Fibroblast of pulmonary artery (primary cell): ENCODE results near the gene PCDHGA3.
"Not testable (repeated sequence)": the region's sequence is repeated elsewhere in the genome, so short reads cannot be mapped to it uniquely, and the experiment has no call there.

Experiments
- DNase-seq: peaks from one replicate; pipeline ENCODE4 v3.0.0-alpha.2; 2010; ENCODE audit warnings: low read depth
- H3K4me3 ChIP-seq: replicated peaks from 2 replicates; pipeline ENCODE4 v1.5.1; 2011; ENCODE audit warnings: low read depth, mild to moderate bottlenecking, control low read depth, low read length, moderate library complexity
- CTCF ChIP-seq: IDR thresholded peaks from 2 replicates; pipeline ENCODE4 v1.5.1; 2011; ENCODE audit warnings: mild to moderate bottlenecking, control low read depth, low read length, inconsistent platforms; ENCODE audit errors: missing control alignments

The PCDHGA3 gene

GRCh38 chr5:141387557-141388311, 44.1 kb downstream of the PCDHGA3 start, which contains the start of gene PCDHGB4:
Gene PCDHGB4, plus strand, starts transcription at chr5:141387698. Its CDS starts 187 bp downstream, at chr5:141387885.
- peak; percentile 74 for DNase-seq

DNA sequence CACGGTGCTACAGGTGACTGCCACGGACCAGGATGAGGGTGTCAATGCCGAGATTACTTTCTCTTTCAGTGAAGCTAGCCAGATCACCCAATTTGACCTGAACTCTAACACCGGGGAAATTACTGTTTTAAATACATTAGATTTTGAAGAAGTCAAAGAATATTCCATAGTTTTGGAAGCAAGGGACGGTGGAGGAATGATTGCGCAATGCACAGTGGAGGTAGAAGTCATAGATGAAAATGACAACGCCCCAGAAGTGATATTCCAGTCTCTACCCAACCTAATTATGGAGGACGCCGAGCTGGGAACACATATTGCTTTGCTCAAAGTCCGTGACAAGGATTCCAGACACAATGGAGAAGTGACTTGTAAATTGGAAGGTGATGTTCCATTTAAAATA, 45.0 kb downstream of the PCDHGA3 start:
- no peak for DNase-seq
- no peak overlapping the region for H3K4me3 ChIP-seq
- TF ChIP-seq CTCF, result no peak

More at GRCh38 chr5:141387557-141388311, 44.1 kb downstream of the PCDHGA3 start, which contains the start of gene PCDHGB4:
- TF ChIP-seq CTCF, result peak; percentile 59
- H3K4me3 ChIP-seq, result peak within 1 kb of the TSS; percentile 57

DNA sequence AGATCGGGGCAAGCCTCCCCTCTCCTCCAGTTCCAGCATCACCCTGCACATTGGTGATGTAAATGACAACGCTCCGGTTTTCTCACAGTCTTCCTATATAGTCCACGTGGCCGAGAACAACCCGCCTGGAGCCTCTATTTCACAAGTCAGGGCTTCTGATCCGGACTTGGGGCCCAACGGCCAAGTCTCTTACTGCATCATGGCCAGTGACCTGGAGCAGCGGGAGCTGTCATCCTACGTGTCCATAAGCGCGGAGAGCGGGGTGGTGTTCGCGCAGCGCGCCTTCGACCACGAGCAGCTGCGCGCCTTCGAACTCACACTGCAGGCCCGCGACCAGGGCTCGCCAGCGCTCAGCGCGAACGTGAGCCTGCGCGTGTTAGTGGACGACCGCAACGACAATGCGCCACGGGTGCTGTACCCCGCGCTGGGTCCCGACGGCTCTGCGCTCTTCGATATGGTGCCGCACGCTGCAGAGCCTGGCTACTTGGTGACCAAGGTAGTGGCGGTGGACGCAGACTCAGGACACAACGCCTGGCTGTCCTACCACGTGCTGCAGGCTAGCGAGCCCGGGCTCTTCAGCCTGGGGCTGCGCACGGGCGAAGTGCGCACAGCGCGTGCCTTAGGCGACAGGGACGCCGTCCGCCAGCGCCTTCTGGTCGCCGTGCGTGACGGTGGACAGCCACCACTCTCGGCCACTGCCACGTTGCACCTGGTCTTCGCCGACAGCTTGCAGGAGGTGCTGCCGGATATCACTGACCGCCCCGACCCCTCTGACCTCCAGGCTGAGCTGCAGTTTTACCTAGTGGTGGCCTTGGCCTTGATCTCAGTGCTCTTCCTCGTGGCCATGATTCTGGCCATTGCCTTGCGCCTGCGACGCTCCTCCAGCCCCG, 45.8 kb downstream of the PCDHGA3 start:
- no peak overlapping the region for H3K4me3 ChIP-seq
- no peak for DNase-seq
- no peak for TF ChIP-seq CTCF

DNA sequence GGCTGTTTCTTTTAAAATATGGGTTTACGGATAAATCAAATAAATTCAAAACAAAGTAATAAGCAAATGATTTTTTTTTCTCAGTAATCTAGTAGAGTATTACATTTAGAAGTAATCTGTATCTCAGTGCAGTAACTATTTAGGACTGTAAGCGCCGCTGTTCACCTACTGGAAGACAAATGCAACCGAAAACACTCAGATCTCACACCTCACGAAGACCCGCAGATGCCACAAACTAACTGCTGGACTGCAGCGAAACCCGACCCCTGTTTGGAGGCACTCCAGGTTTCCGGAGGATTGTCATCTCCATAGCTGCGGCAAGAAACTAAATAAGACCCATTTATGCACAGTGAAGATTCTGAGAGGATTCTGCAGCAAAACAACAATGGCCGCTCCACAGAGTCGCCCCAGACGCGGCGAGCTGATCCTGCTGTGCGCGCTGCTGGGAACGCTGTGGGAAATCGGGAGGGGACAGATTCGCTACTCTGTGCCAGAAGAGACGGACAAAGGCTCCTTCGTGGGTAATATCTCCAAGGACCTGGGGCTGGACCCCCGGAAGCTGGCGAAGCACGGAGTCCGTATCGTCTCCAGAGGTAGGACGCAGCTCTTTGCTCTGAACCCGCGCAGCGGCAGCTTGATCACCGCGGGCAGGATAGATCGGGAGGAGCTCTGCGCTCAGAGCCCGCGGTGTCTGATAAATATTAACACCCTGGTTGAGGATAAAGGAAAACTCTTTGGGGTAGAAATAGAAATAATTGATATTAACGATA, 49.0 kb downstream of the PCDHGA3 start, which contains the start of gene PCDHGA8:
Gene PCDHGA8, plus strand, starts transcription at position 205 of the 770 bp plus-strand sequence. Its CDS starts 181 bp downstream, at position 386.
- H3K4me3 ChIP-seq, result no peak within 1 kb of the TSS
- TF ChIP-seq CTCF, result peak; percentile 17
- peak; percentile 33 for DNase-seq

- no peak for TF ChIP-seq CTCF
- H3K4me3 ChIP-seq, result no peak overlapping the region
- no peak for DNase-seq
These were observed 49.6 kb downstream of the PCDHGA3 start for GRCh38 chr5:141393267-141393666.

GRCh38 chr5:141394401-141395187, 51.0 kb downstream of the PCDHGA3 start:
- not testable (repeated sequence) for H3K4me3 ChIP-seq, DNase-seq
